Left cardiac atrium (tissue), 4 donors: Measurements from ENCODE around the gene SH3BP5. TPM values are rescaled to one million over a fixed set of nuclear protein-coding genes. Genes with fewer than 3 reads are reported as not detected.

Experiments
- ATAC-seq, 2 donors: fragments of 200-7000 bp; cut with Tn5 transposase; one replicate each; pipeline ENCODE4 v1.9.1; 2020; ENCODE audit warnings: mild to moderate bottlenecking in 2 of 2, moderate library complexity in 2 of 2
- DNase-seq: peaks from one replicate; pipeline ENCODE4 v3.0.0-alpha.2; 2020
- intact Hi-C, 2 donors: fragments of 100-400 bp; cut with DNase I; formaldehyde crosslinking; loops; one replicate each; pipeline versions ENCODE4 v1.14.1 to v1.15.1; 2022 to 2023
- total RNA-seq, 2 donors: library from RNA; stranded (reverse); fragmentation: NEBNext Ultra II Directional; extraction: Animal tissue kit (Norgen Biotek cat#: 25700); gene quantifications; one replicate each; pipeline ENCODE4 v1.2.1, GENCODE V29; 2021
- donor health status: DM: no; HTN: yes; CAD: no.
- donor health status: DM: no; HTN: yes; CAD: no; lungs with severe emphysema.
- donor health status: DM: yes; HTN: yes; CAD: no.
- donor health status: Dilated cardiomyopathy.

SH3BP5 gene
- total RNA-seq, 2 donors from 2014 or later: 21.7 to 24.8 TPM

DNA sequence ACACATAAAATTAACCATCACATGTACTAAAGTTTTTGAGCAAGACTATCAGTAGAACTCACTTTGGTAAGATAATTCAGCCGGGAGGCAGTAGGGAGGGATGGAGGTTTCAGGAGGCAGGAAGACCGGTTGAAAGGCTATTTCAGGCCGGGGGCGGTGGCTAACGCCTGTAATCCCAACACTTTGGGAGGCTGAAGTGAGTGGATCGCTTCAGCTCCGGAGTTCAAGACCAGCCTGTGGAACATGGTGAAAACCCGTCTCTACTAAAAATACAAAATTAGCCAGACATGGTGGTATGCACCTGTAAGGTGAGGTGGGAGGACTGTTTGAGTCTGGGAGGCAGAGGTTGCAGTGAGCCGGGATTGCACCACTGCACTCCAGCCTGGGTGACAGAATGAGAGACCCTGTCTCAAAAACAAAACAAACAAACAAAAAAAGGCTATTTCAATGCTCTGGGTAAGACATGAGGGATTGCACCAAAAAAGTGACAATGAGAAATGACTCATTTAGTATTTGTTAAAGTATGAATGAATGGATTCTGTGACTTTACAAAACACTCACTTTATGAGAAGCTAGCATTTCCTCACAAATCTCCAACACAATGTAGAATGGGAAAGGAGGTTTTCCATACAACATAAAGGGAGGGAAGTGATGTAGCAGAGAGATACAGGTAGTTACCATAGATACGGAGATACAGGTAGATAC lies 43.9 kb downstream of the SH3BP5 start:
- DNase-seq: no peak

DNA sequence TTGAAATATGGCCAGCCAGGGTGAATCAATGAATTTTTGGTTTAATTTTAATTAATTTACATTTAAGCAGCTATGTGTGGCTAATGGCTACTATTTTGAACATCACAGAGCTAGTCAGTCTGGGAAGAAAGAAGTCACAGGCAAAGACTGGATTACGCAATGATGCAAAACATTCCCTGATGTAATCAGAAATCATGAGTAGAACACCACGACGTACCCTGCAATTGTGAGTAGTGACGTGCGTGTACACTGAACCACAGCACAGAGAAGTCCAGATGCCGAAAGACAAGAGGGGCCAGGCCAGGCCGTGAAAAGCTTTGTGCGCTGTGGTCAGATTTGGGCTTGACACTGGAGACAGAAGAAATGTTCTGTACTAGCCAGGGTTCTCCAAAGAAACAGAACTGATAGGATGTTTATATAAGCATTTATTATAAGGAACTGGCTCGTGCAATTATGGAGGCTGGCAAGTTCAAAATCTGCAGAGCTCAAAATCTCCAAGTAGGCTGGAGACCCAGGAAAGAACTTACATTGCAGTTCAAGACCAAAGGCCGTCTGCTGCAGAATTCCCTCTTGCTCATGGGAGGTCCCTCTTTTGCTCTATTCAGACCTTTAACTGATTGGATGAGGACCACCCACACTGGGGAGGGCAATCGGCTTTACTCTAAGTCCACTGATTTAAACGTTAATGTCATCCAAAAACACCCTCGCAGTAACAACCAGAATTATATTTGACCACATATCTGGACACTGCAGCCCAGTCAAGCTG lies 44.6 kb downstream of the SH3BP5 start:
- peak; percentile 84 to 86 for ATAC-seq
- intact Hi-C loops: no loop called here
- DNase-seq: peak; percentile 73

More for the DNA sequence above, 43.9 kb downstream of the SH3BP5 start:
- intact Hi-C loops: no loop called here
- no peak for ATAC-seq

DNA sequence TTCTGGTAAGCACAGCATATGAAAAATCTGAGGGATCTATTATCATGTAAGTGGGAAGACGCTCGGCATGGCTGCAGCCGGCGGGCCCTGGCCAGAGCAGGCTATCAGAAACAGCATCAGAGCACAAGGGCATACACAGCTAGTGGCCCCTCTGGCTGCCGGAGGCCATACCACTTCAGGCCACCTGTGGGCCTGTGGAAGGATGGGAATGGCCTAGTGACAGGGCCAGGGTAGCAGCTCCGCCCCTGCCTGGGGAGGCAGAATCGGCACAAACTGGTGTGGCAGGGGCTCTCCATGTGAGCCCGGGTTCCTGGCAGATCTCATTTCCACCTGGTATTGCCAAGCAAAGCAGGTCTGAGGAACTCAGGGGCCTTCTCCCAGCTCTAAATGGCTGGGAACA lies 46.4 kb downstream of the SH3BP5 start:
- intact Hi-C loops: no loop called here
- ATAC-seq: no peak
- no peak for DNase-seq

DNA sequence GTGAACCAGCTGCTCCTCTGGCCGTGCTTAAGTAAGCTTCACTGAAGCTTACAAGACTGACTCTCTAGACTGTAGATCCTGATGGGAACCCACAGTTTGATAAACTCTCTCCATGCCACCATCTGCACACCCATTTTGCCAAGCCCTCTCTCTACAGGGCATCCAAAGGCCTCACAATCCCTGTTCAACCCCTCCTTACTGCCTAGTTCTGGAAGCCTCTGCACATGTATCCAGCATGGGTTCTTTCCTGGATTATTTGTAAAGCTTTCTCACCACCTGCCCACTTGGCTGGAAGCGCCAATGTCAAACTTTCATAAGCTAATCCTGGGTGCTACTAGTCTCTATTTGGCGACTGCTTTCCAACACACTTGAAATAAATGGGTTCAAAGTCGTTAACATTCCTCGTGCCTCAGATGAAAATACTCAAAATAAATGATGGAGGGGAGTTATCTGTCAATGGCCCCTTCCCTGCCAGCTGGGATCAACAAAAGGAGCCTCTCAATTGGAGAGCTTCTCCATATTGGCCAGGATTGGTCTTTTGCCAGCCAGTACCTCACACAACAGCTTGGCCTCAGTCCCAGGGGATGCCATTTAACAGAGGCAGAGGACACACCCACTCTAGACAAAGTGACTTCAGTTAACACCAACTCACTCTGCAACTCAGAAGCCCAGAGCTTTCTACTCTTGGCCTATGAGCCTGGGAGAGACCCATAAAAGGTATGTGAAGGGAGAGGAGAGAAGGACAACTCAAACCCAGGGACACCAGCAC lies 48.1 kb downstream of the SH3BP5 start:
- intact Hi-C loops: no loop called here

DNA sequence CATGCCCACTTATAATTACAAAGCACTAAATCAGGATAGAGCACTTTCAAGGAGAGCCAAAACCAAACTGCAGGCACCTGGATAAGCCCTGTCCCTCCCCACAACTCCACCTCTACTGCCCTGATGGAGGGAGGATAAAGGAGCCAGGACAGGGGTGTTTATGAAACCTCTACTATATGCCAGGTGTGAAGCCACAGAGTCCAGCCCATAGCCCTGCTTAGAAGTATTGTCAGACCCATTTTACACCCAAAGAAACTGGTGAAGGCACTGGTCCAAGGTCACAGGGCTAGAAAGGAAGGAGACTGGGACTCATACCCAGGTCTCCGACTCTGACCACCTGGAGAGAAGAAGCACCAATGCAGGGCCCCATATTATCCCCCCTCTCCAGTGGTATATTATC lies 48.7 kb downstream of the SH3BP5 start:
- intact Hi-C loops: no loop called here
- no peak for DNase-seq
- ATAC-seq: no peak

More for the DNA sequence above, 48.1 kb downstream of the SH3BP5 start:
- DNase-seq (peak; percentile 66), ATAC-seq (peak; percentile 45 to 55)

DNA sequence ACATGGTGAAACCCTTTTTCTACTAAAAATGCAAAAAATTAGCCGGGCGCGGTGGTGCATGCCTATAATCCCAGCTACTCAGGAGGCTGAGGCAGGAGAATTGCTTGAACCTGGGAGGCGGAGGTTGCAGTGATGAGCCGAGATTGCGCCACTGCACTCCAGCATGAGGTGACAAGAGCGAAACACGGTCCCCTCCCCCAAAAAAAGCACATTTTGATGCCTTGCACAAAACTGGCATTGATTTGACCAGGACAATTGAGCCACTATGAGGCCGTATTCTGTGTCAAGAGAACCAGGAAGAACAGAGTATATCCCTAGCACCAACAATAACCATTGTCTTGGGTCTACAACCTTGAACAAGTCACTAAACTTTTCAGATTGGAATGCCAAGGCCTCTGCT lies 50.6 kb downstream of the SH3BP5 start:
- ATAC-seq (no peak), DNase-seq (no peak)
- intact Hi-C loops: no loop called here

DNA sequence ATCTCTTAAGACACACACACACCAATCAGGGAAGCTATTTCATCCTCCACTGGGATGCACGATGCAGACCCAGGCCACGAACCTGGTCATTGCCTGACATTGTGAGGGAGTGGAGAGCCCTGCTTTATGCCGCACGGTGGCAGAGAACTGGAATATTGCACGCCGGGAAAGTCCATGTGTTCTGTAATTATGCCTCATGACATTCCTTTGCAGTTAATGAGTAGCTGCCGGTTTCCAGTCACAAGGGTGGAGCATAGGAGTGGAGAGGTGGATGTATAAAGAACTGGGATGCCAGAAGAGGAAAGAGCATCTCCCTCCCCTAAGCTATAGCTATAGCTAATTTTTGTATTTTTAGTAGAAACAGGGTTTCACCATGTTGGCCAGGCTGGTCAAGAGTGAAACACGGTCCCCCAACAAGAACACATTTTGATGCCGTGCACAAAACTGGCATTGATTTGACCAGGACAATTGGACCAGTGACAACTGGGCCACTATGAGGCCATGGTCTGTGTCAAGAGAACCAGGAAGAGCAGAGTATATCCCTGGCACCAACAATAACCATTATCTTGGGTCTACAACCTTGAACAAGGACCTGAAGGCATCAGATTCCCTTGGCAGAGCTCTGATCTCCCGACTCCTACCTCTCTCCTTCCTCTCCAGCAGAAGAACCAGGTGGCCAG lies 51.4 kb downstream of the SH3BP5 start:
- intact Hi-C loops: no loop called here
- ATAC-seq (no peak), DNase-seq (no peak)

DNA sequence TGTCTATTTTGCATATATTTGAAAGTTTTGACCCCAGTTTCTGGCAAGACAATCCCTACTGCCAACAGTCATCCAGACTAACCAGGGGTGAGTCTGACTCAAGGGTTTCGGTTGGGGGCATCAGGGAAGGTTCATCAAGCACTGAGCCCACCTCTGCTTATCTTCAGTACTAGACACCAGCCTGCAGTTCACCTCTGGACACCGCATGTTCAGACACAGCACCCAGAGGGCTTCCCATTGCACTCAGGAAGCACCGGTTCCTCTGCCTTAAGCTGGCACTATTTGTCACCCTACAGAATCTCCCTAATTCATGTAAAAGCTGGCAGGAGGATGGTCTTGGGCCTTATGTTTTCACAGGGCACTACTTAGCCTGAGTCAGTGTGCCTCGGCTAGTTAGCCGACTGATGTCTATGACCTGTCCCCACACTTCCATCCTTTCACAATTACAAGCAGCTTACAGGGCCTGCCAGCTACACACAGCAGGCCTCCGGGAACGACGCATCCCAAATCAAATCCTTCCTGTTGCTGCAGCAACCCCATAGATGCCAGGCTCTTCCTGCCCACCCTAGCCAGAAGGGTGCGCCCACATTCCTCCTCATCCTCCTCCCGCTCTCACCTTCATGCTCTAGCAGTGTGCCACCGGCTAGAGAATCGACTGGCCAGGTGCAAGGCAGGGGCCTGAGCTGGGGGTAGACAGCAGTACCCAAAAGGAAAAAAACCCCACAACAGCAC lies 52.5 kb downstream of the SH3BP5 start:
- no peak for ATAC-seq
- DNase-seq: no peak
- intact Hi-C loops: no loop called here

DNA sequence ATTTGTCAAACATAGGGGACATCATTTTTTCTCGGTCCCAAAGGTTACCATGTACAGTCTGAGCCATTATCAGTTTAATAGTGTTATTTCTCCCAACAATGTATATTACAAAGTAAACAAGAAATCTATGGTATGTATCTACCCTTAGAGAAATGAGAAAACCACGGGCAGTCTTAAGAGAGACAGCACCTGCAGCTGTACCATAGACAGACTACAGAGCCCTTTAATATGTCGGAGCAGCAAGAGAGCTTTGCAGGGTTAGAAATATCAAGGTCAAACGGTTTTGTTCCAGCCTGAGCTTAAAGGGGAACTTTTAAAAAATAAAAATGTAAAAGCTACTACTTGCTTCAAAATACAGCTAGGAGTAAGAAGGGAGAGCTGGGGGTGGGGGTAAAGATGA lies 53.2 kb downstream of the SH3BP5 start:
- DNase-seq: no peak
- ATAC-seq: no peak
- intact Hi-C loops: no loop called here

DNA sequence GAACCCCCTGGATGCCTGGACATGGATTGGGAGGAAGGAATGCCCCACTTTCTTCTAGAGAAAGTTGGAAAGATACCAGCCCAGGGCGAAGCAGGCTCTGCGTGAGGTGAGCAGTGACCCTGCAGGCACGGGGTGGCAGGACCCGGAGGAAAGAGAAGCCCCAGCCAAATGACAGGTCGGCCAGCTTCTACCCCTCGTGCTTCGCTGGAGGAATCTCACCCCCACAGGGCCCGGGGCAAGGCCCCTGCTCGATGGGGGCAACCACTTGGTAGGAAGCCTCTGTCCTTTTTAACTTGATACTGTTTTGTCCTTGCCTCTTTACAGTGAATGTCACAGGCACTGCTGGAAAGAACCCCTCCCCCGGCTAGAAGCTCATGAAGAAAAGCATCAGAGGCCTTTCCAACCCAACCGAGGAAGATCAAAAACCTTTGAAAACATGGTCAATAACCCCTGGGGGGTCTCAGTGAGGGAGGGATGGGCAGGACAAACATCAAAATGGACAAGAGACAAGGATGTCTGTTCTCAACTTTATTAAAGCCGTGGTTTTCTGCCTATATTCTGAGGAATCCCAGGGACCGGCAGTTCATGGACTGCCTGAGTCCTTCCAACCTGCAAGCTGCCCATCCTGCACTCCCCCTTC lies 54.4 kb downstream of the SH3BP5 start:
- intact Hi-C loops: no loop called here
- no peak for DNase-seq
- ATAC-seq: no peak

DNA sequence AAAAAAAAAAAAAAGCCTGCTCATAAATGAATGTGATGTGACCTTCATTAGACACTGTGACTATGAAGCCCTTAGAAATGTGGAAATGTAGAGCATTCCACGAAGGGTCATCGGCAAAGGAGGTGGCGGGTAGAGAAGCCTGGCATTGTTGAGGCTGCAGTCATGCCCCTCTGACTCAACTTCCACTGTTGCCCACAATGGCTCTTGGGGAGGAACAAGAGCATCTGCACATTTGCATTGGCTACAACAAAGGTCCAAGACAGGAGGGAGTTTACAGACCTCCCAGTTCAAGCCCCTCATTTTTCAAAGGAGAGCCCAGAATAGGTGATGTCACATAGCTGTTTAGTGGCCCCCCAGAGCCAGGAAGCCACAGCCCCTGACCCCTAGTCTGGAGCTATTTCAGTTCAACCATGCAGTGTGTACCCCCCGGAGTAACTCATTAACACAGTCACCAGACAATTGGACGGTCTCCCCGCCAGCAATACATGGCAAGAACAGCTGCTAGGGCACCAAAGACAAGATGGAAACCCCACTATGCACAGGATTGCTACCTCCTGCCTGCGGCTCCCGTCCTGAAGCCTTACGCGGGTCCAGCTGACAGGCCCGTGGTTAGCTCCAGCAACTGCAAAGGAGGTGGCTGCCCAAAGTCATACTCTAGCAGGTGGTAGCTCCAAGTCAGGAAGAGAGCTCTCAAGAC lies 56.2 kb downstream of the SH3BP5 start:
- DNase-seq: no peak
- ATAC-seq: no peak
- intact Hi-C loops: no loop called here

DNA sequence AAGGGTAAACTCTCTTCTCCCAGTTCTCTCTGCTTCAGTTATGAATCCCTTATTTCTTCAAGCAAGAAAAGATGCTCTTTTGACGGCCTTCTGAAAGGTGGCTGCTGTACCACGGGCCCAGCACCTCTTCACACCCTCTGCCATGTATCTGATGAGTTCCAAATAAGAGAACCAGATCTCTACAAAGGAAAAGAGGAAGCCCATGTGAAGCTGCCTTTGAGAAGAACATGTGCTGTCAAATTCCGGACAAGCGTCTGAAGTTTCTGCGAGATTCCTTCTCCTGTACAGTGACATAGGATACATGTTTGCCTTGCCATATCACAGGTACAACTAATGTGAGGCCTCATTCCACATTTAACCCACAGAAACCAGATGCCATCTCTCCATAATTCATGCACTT lies 59.2 kb downstream of the SH3BP5 start:
- intact Hi-C loops: no loop called here
- DNase-seq (no peak), ATAC-seq (no peak)

DNA sequence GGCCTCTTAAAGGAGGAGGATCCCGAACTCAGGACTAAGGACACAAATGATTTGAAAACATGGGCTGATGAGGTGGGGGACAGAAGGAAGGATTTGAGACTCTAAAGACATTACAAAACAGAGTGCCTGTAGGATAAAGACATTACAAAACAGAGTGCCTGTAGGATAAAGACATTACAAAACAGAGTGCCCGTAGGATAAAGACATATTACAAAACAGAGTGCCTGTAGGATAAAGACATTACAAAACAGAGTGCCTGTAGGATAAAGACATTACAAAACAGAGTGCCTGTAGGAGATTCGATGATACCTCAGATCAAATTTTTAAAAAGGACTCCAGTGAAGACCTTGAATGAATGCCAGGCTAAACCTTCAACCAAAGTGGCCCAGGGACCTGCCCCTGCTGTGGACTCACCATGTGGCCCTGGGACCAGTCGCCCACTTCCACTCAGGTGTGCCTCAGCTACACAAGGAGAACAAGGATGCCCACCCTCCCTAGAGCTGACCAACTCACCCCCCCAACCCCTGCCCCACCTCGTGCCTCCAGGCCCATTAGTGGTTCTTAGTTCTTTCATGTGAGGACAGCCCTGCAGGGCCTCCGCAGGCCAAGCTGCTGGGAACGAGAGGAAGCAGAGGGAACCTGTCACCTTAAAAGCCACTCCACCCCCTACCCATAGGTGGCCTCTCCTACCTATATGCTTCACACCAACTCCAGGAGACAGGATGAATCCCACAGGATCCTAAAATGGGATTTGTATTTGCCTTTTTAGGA lies 59.8 kb downstream of the SH3BP5 start:
- intact Hi-C loops: no loop called here
- no peak for ATAC-seq
- DNase-seq: no peak

DNA sequence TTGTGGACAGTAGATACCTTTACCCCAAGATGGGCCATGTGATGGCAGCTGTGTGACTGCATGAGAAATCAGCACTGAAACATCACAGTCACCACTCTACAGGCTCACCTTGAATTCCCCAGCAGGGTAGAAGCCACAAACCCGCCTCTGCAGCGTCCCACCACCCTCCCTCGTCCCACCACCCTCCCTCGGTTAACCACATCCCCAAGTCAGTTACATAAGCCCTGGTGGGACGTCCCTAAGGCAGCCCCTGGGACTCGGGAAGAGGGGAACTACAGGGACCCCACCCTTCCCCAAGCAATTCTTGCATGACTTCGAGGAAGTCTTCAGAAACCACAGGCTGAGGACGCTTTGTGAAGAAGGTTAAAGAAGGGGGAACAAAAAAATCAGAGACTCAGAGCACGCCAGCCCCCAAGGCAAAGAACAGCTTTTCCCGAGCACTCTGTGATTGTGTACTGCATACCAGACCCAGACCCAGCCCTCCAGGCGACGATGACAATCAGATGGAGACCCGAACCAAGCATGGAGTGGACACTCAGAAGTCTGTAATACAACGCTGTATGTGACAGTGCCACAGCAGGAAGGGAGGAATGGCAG lies 60.5 kb downstream of the SH3BP5 start:
- ATAC-seq: peak; percentile 21 to 35

DNA sequence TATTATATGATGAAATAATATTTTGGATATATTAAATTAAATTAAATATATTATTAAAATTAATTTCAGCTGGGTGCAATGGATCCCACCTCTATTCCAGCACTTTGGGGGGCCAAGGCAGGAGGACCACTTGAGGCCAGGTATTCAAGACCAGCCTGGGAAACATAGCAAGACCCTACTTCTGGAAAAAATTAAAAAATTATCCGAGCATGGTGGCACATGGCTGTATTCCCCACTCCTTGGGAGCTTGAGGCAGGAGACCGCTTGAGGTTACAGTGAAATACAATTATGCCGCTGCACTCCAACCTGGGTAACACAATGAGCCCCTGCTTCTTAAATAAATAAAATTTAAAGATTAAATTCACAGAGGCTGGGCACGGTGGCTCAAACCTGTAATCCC lies 61.4 kb downstream of the SH3BP5 start:
- DNase-seq (no peak), ATAC-seq (no peak)
- intact Hi-C loops: no loop called here

More for the DNA sequence above, 60.5 kb downstream of the SH3BP5 start:
- intact Hi-C loops: no loop called here
- peak; percentile 49 for DNase-seq
